Activated T-cell treated with anti-CD3 and anti-CD28 coated beads, Interleukin-2, amount 50 U/mL, for 72 hours (primary cell): ENCODE data around the gene ERCC2. TPM values are rescaled to one million over a fixed set of nuclear protein-coding genes. Genes with fewer than 3 reads are reported as not detected.
"Not testable (repeated sequence)": the region's sequence is repeated elsewhere in the genome, so short reads cannot be mapped to it uniquely, and the experiment has no call there.

ENCODE experiments used
- ATAC-seq, 2 donors: fragments of 150-1000 bp; cut with Tn5 transposase; replicated peaks in 1 of 2; 2 replicates each; pipeline ENCODE4 v1.10.0; 2021; ENCODE audit warnings: moderate library complexity in 2 of 2, mild to moderate bottlenecking in 1 of 2
- DNase-seq, 2 donors: peaks; one replicate each; pipeline ENCODE4 v3.0.0; 2021 to 2022; ENCODE audit warnings: mixed read lengths in 1 of 2
- H3K27ac Mint-ChIP-seq: one replicate; pipeline ENCODE4 v1.8.0; 2022; ENCODE audit warnings: mild to moderate bottlenecking, moderate library complexity, mixed read lengths
- H3K27me3 Mint-ChIP-seq: one replicate; pipeline ENCODE4 v1.8.0; 2022; ENCODE audit warnings: low read depth, mixed read lengths
- H3K36me3 Mint-ChIP-seq, 2 donors: one replicate each; pipeline ENCODE4 v1.8.0; 2022; ENCODE audit warnings: mixed read lengths in 2 of 2, mild to moderate bottlenecking in 1 of 2; ENCODE audit not compliant: insufficient read depth in 2 of 2
- H3K4me1 Mint-ChIP-seq: one replicate; pipeline ENCODE4 v1.8.0; 2022; ENCODE audit warnings: low read depth, mixed read lengths
- H3K4me3 Mint-ChIP-seq, 2 donors: one replicate each; pipeline ENCODE4 v1.8.0; 2022; ENCODE audit warnings: mild to moderate bottlenecking in 2 of 2, mixed read lengths in 2 of 2, moderate library complexity in 2 of 2
- H3K9me3 Mint-ChIP-seq, 2 donors: one replicate each; pipeline ENCODE4 v1.8.0; 2022; ENCODE audit warnings: mixed read lengths in 2 of 2
- total RNA-seq, 2 donors: library from RNA; stranded (reverse); gene quantifications; one replicate each; pipeline ENCODE4 v1.2.3, GENCODE V29; 2022

ERCC2 gene
- total RNA-seq, 2 donors from 2014 or later, result 20.4 to 23.2 TPM

DNA sequence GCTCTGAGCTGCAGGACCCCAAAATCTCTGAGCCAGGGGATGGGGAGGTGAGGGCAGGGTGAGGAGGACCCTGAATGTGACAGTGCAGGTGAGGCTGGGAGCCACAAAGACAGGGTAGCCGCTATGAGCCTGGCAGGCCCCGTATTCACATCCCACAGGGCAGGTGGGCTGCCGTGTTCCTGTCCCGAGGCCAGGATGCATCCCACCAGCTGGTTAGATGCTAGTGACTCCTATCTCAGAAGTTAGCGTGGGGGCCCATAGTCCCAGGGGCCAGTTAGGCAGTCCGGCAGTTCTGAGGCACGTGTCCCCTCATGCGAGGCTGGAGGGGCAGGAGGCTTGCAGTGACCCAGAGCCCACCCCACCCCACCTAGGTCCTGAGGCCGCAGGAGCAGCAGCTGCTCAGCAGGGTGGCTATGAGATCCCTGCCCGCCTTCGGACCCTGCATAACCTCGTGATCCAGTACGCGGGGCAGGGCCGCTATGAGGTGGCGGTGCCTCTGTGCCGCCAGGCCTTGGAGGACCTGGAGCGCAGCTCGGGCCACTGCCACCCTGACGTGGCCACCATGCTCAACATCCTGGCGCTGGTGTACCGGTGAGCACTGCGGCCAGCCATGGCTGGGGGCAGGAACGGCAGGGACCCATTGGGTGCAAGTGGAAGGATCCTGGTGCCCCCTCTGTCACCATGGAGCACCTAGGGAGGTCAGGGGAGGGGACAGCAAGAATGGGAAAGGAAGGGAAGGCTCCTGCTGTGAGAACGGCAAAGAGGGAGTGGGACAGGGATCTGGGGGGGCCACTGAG lies 22.6 kb downstream of the ERCC2 start:
- peaks cover 0 to 1% of the 10 kb centered on the region in 2 donors for H3K36me3 Mint-ChIP-seq
- ATAC-seq (no peak), DNase-seq (no peak)
- H3K27me3 Mint-ChIP-seq, result peaks cover 18% of the 10 kb centered on the region
- H3K9me3 Mint-ChIP-seq, result no peaks in the 10 kb centered on the region
- H3K27ac Mint-ChIP-seq, result no peak overlapping the region
- no peaks in the 10 kb centered on the region for H3K4me1 Mint-ChIP-seq
- H3K4me3 Mint-ChIP-seq, result no peak overlapping the region

DNA sequence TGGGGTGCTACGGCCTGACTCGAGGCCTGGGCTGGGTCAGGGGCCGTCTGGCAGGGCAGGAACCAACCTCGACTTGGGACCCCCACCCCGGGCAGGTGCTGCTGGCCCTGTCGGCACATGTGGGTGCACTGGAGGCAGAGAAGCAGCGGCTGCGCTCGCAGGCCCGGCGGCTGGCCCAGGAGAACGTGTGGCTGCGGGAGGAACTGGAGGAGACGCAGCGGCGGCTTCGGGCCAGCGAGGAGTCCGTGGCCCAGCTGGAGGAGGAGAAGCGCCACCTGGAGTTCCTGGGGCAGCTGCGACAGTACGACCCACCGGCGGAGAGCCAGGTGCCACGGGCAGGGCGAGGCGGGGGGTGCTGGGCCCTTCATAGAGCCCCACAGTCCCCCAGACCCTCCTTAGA lies 23.9 kb downstream of the ERCC2 start:
- no peak overlapping the region for H3K4me3 Mint-ChIP-seq
- ATAC-seq (no peak), DNase-seq (no peak)
- no peaks in the 10 kb centered on the region for H3K9me3 Mint-ChIP-seq
- H3K27ac Mint-ChIP-seq, result no peak overlapping the region
- peaks cover 18% of the 10 kb centered on the region for H3K27me3 Mint-ChIP-seq
- peaks cover 0 to 1% of the 10 kb centered on the region in 2 donors for H3K36me3 Mint-ChIP-seq
- no peaks in the 10 kb centered on the region for H3K4me1 Mint-ChIP-seq

- ATAC-seq, result no peak
- no peaks in the 10 kb centered on the region for H3K9me3 Mint-ChIP-seq
- no peak overlapping the region for H3K27ac Mint-ChIP-seq
- H3K36me3 Mint-ChIP-seq, result peaks cover 0 to 1% of the 10 kb centered on the region in 2 donors
- no peak overlapping the region for H3K4me3 Mint-ChIP-seq
- H3K27me3 Mint-ChIP-seq, result peaks cover 18% of the 10 kb centered on the region
- H3K4me1 Mint-ChIP-seq, result no peaks in the 10 kb centered on the region
- no peak for DNase-seq
Measured at GRCh38 chr19:45345506-45345860, 24.9 kb downstream of the ERCC2 start.

GRCh38 chr19:45344621-45345505 lies 25.5 kb downstream of the ERCC2 start:
- ATAC-seq (no peak), DNase-seq (no peak)
- no peaks in the 10 kb centered on the region for H3K9me3 Mint-ChIP-seq
- H3K27ac Mint-ChIP-seq, result no peak overlapping the region
- no peaks in the 10 kb centered on the region for H3K36me3 Mint-ChIP-seq
- H3K27me3 Mint-ChIP-seq, result peaks cover 18% of the 10 kb centered on the region
- no peaks in the 10 kb centered on the region for H3K4me1 Mint-ChIP-seq
- H3K4me3 Mint-ChIP-seq, result no peak overlapping the region

GRCh38 chr19:45342911-45343310 lies 27.5 kb downstream of the ERCC2 start:
- Mint-ChIP-seq H3K27ac (no peak overlapping the region), H3K36me3 (no peaks in the 10 kb centered on the region), H3K9me3 (no peaks in the 10 kb centered on the region), H3K27me3 (peaks cover 23% of the 10 kb centered on the region), H3K4me3 (no peak overlapping the region), H3K4me1 (peaks cover 8% of the 10 kb centered on the region)
- no peak for DNase-seq
- ATAC-seq, result no peak

DNA sequence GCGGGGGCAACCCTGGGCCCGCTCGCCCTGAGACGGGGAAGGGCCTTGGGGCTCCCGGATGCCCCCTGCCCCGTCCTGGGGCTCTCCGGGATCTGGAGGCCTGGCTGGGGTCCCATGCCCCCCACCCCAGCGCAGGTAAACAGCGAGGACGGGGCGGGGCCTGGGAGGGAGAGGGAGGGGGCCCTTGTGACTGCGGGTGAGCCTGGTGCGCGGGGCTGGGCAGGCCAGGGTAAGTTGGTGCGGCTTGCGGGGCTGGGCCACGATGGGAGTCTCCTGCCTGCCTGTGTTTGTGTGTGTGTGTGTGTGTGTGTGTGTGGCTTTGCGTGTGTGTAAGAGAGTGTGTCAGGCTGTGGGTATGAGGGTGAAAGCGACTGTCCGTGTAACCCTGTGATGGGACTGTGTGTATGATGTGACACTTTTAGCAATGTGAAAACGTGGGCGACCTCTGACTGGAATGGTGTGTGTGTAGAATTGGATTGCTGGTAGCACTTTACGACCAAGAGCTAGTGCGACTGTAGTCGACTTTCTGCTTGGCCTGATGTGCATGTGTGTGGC lies 29.4 kb downstream of the ERCC2 start:
- no peak for DNase-seq
- no peaks in the 10 kb centered on the region for H3K9me3 Mint-ChIP-seq
- H3K27ac Mint-ChIP-seq, result no peak overlapping the region
- peaks cover 27% of the 10 kb centered on the region for H3K27me3 Mint-ChIP-seq
- peak; percentile 18 to 20 for ATAC-seq
- no peaks in the 10 kb centered on the region for H3K36me3 Mint-ChIP-seq
- H3K4me1 Mint-ChIP-seq, result peaks cover 8% of the 10 kb centered on the region
- H3K4me3 Mint-ChIP-seq, result no peak overlapping the region

DNA sequence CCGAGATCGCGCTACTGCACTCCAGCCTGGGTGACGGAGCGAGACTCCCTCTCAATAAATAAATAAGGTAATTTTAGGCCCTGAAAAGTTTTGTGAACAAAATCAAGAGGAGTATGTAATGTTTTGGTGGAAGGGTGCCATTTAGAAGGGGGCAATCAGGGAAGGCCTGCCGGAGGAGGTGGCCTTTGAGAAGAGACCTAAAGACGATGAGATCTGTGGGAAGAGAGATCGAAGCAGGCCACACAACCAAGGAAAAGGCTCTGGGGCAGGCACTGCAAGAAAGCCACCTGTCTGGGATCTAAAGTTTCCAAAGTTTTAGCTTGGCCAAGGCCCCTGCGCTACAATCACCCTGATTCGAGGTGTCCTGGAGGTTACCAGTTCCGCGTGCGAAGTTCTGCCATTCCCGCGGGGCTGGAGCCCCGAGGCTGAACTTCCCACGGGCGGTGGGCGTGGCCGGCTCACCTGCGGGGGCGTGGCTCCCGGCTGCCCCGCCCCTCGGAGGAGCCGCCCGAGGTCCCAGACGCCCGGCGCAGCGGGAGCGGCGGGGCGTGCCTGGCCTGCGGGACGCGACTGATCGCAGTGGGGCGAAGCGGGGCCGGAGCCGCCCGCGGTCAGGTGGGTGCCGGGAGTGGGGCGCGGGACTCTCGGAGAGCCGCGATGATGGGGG lies 30.0 kb downstream of the ERCC2 start, which contains the start of gene KLC3:
Gene KLC3 (plus strand): TSS at position 519 of the 667 bp plus-strand sequence. CDS start 4,792 bp downstream, outside the sequence.
- Mint-ChIP-seq H3K27me3 (peaks cover 23% of the 10 kb centered on the region), H3K4me3 (peak within 1 kb of the TSS; percentile 60 to 78), H3K27ac (no peak within 1 kb of the TSS), H3K4me1 (peaks cover 8% of the 10 kb centered on the region), H3K36me3 (no peaks in the 10 kb centered on the region), H3K9me3 (no peaks in the 10 kb centered on the region)
- peak; percentile 56 to 58 for ATAC-seq
- DNase-seq, result peak; percentile 36 to 60

- H3K4me3 Mint-ChIP-seq, result peak overlapping the region; percentile 60 to 78
- H3K27me3 Mint-ChIP-seq, result peaks cover 18% of the 10 kb centered on the region
- H3K9me3 Mint-ChIP-seq, result no peaks in the 10 kb centered on the region
- H3K36me3 Mint-ChIP-seq, result no peaks in the 10 kb centered on the region
- DNase-seq (no peak), ATAC-seq (no peak)
- H3K4me1 Mint-ChIP-seq, result peaks cover 8% of the 10 kb centered on the region
- H3K27ac Mint-ChIP-seq, result no peak overlapping the region
Measured at GRCh38 chr19:45339629-45340028, 30.7 kb downstream of the ERCC2 start.

- H3K4me1 Mint-ChIP-seq, result peaks cover 8% of the 10 kb centered on the region
- no peak overlapping the region for H3K4me3 Mint-ChIP-seq
- ATAC-seq, result no peak
- H3K27me3 Mint-ChIP-seq, result peaks cover 12% of the 10 kb centered on the region
- H3K9me3 Mint-ChIP-seq, result no peaks in the 10 kb centered on the region
- no peaks in the 10 kb centered on the region for H3K36me3 Mint-ChIP-seq
- no peak for DNase-seq
- H3K27ac Mint-ChIP-seq, result no peak overlapping the region
Measured at GRCh38 chr19:45336696-45337251, 33.6 kb downstream of the ERCC2 start.

DNA sequence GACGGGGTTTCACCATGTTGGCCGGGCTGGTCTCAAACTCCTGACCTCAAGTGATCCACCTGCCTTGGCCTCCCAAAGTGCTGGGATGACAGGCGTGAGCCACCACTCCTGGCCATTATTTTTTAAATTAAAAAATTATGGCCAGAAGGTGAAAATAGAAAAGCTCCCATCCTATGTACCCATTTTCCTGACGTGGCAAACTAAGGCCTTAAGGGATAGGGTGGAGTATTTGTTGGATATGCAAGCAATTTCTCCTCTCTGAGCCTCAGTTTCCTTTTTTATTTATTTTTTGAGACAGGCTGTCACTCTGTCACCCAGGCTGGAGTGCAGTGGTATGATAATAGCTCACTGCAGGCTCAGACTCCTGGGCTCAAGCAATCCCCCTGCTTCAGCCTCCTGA lies 35.5 kb downstream of the ERCC2 start:
- not testable (repeated sequence) for H3K36me3 Mint-ChIP-seq, H3K4me1 Mint-ChIP-seq, DNase-seq, H3K27ac Mint-ChIP-seq, H3K9me3 Mint-ChIP-seq, ATAC-seq, H3K4me3 Mint-ChIP-seq
- peaks cover 12% of the 10 kb centered on the region for H3K27me3 Mint-ChIP-seq

GRCh38 chr19:45333609-45334303 lies 36.6 kb downstream of the ERCC2 start:
- DNase-seq, result no peak
- H3K4me1 Mint-ChIP-seq, result peaks cover 5% of the 10 kb centered on the region
- H3K36me3 Mint-ChIP-seq, result no peaks in the 10 kb centered on the region
- H3K4me3 Mint-ChIP-seq, result no peak overlapping the region
- ATAC-seq, result no peak
- H3K27me3 Mint-ChIP-seq, result peaks cover 17% of the 10 kb centered on the region
- no peaks in the 10 kb centered on the region for H3K9me3 Mint-ChIP-seq
- H3K27ac Mint-ChIP-seq, result no peak overlapping the region

DNA sequence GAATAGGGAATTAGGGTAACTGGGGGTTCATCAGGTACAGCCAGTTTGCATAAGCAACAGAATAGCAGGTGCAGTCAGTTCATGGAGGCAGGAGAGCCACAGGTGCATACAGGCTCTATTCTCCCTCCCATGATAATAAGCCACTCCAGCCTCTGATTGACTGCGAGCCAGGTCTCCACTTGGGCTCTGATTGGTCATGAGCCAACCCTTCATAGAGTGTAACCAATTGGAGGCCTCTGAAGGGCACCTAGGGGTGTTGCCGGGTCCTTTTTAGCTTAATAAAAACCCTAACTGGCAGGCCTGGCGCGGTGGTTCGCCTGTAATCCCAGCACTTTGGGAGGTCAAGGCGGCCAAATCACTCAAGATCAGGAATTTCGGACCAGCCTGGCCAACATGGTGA lies 39.0 kb downstream of the ERCC2 start:
- Mint-ChIP-seq H3K4me3 (no peak overlapping the region), H3K27me3 (peaks cover 14% of the 10 kb centered on the region), H3K4me1 (no peaks in the 10 kb centered on the region), H3K36me3 (no peaks in the 10 kb centered on the region), H3K27ac (no peak overlapping the region), H3K9me3 (no peaks in the 10 kb centered on the region)
- ATAC-seq (no peak), DNase-seq (no peak)
